Measurements from ENCODE around the gene KEL.

DNA sequence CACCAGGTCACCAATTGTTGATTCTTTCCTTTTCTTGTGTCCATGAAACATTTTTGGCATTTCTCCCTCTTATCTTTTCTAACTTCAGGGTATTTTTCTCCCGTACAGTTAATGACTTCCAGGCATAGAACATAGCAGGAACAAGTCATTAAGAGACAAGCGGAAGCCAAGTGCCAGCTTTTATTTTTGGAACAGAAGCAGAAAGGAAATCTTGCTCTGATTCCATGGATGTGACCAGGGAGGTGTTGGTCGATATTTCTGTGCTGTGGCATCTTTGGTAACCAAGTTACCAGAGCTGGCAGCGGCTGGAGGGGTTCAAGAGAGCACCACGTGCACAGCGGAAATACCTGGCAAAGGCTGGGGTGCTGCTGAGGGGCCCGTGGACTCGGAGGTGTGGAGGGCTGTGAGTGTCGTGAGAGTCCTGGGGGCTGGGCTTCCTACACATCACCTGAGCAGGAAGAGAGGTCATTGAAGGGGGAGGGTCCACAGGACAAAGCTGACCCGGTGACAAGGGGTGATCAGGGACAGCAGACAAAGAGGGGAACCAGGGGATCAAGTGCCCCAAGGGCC, 21.1 kb downstream of the KEL start:
- TF ChIP-seq, protein P1, sequence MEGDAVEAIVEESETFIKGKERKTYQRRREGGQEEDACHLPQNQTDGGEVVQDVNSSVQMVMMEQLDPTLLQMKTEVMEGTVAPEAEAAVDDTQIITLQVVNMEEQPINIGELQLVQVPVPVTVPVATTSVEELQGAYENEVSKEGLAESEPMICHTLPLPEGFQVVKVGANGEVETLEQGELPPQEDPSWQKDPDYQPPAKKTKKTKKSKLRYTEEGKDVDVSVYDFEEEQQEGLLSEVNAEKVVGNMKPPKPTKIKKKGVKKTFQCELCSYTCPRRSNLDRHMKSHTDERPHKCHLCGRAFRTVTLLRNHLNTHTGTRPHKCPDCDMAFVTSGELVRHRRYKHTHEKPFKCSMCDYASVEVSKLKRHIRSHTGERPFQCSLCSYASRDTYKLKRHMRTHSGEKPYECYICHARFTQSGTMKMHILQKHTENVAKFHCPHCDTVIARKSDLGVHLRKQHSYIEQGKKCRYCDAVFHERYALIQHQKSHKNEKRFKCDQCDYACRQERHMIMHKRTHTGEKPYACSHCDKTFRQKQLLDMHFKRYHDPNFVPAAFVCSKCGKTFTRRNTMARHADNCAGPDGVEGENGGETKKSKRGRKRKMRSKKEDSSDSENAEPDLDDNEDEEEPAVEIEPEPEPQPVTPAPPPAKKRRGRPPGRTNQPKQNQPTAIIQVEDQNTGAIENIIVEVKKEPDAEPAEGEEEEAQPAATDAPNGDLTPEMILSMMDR (conservative IDR thresholded peaks at IDR 0.05), result no peak
- TF ChIP-seq ZFX (IDR thresholded peaks at IDR 0.05), result no peak
